ENCODE measurements around the gene HDGFL1.

- no peak for TF ChIP-seq CTCF (IDR thresholded peaks at IDR 0.05)
- TF ChIP-seq EZH2 (IDR thresholded peaks at IDR 0.05), result no peak
- no peak for TF ChIP-seq EZH2phosphoT487 (IDR thresholded peaks at IDR 0.05)
Measured at GRCh38 chr6:22583230-22583629, 13.9 kb downstream of the HDGFL1 start.

Data from neural progenitor cell (in vitro differentiated cells).